HG03521 (cell line): ENCODE results near the gene UNC5B.
"Not testable (repeated sequence)": the region's sequence is repeated elsewhere in the genome, so short reads cannot be mapped to it uniquely, and the experiment has no call there.

Experiments used
- ATAC-seq: cut with Tn5 transposase; IDR thresholded peaks from one replicate; pipeline ENCODE4 v1.9.1; 2021; ENCODE audit warnings: mild to moderate bottlenecking, moderate library complexity; ENCODE audit not compliant: unreplicated experiment

The UNC5B gene

DNA sequence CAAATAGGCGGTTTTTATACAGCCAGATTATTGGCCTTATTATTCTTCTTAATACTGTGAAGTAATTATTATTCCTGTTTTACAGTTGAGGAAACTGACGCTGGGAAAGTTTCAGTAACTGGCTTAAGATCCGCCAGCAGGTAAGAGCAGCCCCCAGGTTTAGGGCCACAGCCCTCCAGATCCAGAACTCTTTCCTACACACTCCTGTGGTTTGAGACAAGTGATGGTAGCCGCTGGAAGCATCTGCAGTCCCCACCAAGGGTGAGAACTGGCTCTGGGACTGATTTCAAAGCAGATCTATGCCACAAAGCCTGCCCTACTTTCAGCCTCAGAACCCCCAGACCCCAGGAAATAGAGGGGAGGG, 3.0 kb upstream of the UNC5B start:
- no peak for ATAC-seq

DNA sequence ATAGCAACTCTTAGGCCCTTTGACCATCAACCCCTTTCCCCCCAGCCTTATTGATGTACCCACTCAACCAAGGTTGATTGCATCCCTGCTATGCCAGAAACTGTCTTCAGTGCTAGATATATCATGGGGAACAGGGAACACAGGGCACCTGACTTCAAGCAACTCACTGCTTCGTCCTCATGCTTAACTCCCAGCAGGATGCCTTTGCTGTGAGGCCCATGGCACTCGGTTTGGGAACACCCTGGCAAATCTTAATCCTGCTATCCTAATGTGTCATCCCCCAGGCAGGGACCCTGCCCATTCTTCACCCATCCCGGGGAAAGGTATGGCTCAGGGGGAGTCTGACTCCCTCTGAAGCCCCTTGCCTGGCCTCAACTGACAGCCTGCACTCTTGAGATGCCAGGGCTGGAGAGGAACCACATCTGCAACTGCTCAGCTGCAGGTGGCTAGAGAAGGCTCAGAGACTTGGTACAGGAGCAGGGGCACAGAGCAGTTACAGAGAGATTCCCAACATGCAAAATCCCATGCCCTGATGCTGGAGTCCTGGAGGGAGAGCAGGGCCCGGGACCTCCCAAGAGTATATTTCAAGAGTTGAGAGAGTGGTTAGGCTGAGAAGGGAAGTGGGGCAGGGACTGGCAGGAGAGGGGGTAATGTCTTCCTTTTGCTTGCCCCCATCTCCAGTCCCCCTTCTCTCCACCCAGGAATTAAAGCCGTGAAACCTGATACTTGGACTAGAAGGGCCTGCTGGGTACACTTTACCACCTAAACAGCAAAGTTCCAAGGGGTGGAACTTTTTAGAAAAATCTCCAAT, 2.4 kb upstream of the UNC5B start:
- ATAC-seq, result no peak

DNA sequence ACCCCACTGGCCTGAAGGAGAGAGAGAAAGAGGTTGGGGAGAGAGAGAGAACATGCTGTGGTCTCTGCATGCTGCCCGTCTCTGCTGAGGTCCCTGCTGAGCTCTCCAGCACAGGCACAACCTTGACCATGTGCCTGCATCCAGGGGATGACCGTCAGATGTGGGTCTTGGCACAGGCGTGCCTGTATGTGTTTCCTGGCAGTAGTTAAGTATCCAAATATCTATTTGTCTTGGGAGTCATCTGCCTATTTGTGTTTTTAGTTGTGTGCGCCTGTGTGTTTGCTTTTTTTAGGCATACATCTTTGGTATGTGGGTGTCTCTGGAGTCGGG, 1.9 kb upstream of the UNC5B start:
- ATAC-seq, result no peak

DNA sequence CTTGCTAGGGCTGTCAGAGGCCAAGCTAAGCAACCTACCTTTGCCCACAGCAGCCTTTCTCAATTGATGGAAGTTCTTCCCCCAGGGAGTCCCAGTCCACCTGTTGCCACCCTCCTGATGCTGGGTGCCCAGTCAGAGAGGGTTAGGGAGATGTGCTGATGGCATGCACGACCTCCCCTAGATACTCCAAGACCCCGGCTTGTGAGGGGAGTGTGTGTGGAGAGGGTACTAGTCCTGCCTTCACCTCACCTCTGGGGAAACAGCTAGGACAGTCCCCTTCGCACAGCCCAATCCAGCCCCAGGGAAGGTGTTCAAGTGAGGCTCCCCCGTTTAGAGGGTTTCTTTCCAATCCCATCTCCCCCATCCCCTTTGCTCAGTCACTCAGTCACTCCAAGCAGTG, 1.3 kb upstream of the UNC5B start:
- ATAC-seq, result no peak

DNA sequence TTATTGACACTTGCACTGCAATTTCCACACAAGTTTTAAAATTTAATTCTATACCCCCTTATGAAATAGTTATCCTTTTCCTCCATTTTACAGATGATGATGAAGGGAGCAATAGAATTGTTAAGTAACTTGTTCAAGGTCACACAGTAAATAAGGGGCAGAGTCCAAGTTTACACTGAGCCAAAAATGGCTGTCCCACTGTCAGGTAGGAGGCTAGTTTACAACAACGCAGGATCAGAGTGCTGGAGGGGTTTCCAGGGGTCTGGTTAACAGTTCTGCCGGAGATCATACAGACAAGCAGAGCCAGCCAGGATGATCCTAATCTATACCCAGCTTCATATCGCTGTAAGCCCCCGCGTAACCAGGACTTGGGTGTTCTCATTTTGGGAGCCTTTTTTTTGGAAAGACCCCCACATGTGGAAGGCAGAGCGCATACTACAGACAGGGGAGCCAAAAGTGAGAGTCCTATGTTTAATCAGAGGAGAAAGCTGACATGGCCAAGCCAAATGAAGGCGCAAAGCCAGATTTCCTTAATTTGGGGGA, 524 bp upstream of the UNC5B start:
- ATAC-seq, result no peak

DNA sequence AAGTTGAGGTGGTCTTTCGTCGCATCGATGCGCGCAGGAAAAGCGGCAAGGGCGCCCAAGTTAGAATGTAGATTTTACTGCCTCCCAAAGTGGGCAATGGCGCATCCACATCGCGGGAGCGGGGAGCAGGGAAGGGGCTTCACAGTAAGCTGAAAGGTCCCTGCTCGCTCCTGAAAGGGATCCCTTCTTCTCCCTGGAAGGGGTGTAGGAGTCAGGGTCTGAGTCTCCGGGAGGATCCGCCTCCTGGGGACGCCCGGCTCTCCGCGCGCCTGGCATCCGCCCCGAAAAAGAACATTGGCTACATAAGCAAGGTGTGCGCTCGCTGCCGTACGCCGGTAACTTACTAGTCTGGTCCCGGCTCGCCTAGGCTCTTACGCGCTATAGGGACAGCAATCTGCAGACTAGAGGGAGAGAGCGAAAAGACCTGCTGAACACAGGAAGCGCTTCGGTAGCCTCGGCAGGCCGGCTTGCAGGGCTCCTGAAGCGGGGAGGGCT, 804 bp downstream of the UNC5B start:
- ATAC-seq, result no peak

DNA sequence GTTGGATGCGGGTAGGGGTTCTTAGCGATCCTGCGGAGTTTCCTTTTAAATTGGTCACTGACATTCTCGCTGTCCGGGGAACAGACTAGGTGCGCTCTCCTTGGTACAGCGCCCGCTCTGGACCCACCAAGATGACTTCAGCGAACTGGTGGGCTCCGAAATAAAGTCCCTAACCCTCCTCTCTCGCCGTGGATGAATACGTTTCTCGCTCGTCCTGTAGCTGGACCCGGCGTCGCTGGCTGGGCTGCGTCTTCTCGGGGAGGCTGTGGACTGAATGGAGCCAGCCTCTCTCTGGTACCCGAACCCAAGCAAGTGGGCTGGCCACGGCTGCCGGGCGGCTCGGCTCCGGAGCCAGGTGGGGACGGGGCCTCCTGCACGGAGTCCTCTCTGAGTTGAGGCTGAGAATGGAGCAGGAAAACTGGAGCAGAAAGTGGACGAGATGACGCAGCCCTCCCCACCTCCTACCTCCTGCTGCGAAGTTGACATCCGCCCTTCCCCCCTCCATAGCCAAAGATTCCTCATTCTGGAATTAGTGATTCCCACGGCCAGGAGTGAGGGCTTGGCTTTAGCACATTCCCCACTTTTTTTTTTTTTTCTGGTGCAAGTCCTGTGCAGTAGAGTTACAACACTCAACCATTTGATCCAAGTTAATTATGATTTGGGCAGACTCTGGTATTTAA, 1.5 kb downstream of the UNC5B start:
- no peak for ATAC-seq

DNA sequence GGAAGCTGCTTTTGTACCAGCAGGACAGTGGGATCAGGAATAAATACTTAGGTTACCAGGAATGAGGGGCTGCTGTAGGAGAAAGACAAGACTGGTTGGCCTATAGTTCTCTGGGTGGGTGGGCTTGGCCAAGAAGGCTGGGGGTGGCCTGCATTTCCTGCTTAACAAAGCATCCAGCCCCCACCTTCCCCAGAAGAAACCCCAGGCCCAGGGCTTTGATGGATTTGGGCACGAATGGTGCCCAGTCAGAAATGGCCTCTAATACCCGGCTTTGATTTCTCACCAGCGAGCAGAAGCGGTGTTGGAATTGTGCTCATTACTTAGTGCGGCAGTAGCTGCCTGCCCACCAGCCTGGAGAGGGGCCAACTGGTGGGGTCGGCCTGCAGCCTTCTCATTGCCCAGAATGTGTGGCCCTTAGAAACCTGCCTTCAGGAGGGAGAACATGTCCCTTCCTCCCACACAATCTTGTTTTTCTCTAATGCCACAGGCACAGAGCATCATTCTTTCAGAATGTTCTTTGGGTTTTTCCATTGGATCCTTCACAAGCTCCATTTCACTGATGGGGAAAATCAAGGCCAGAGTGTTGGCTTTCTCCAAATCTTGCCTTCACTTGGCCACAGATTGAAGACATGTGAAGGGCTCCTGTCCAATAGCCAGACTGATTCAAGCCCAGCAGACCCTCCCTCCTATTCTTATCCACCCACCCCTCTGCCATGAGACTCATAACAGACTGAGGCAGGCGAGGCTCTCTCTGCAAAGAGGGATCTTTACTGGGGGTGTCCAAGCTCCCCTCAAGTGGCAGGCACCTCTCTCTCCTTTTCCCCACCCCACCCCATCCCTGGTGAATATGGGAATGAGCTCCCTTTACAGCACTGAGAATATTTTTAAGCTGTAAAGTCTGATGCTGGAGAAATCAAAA, 2.5 kb downstream of the UNC5B start:
- no peak for ATAC-seq

DNA sequence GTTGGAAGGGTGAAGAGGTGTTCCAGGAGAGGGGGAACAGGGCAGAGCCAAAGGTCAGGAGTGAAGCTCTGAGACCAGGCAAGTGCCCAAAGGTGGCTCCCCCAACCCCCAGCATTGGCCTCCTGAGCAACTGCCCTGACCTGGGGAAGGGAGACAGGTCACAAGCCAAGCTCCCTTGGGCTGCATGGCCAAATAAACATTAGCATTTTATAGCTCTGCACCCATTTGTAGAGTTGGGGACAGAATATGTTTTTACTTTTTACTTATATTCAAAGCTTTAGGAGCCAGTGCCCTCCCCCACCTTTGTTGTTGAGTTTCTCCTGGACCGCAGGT, 4.0 kb downstream of the UNC5B start:
- no peak for ATAC-seq

DNA sequence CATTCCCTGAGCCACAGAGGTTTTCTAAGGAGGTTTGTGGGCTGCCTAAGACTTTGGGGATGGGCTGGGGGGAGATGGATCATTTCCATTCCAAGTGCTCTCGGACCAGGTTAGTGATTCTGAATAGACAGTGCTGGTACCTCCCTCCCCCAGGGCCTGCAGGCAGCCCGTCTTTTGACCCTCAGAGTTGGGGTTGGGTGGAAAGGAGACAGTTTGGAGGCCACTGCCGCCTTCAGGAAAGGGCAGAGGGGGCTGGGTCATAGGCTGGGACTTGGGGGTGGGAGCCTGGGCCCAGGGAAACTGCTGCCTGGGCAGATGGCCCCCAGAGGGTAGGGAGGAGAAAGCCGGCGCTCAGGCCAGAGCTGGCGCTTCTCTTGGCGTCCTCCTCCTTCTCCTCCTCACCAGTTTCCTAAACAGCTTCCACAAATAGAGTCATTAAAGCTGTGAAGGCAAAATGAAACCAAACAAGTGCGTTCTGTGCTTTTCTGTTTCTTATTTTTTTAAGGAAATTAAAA, 4.4 kb downstream of the UNC5B start:
- ATAC-seq, result no peak

DNA sequence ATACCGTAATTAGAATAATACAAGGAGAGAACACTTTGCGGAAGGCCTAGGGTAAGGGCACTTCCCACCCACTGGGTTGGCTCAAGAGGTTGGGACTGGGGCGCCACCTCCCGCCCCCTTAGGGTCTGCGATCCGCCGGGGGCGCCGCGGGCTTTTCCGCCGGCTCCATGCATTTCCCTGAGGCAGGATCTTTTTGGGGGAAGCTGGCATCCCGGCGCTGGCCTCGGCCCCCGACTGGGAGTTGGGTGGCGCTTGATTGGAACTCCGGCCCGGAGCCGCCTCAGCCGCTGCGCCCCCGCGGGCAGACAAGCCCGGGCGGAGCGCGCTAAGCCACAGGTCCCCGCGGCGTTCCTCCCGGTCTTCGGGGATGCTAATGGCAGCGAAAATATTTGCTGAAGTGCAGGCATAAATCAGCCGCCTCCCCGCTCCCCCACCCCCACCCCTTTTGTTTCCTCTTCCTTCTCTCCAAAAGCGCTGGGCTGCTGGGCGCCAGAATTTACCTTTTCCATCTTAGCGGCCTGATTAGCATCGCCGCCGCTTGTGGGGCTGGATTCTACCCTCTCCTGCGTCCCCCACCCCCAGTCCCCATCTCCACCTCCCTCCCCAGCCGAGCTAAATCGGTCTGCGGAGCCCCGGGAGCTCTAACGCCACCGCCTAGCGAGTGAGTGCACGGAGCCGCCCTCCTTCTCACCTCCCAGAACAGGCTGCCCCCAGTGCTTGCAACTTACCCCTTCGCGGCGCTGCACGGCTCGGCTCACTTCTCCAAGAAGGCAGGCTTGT, 5.1 kb downstream of the UNC5B start:
- ATAC-seq, result no peak

DNA sequence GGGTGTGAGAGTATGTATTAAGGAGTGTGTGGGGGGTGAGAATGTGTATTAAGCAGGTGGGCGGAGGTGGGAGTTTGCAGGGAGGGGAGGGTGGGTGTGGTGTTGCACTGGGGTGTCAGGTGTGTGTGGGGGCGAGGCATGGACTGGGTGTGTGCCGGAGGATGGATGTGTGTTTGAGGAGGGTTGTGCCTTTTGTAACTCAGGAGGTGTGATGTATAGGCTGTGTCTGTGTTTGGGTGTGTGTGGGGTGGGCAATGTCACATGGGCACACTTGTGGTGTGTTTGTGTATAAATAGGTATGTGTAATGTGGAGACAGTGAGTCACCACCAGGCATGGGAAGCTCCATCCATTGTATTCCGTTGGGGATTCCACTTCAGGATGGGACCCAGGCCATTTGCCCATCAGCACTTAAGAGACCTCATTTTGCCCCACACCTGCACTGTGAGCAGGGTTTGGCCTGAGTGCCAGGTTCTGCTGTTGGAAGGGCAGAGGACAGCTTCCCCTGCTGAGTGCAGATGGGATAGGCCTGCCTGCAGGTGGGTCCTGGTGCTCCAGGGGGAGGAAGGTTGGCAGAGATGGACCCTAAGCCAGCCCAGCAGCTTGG, 5.8 kb downstream of the UNC5B start:
- ATAC-seq, result no peak

DNA sequence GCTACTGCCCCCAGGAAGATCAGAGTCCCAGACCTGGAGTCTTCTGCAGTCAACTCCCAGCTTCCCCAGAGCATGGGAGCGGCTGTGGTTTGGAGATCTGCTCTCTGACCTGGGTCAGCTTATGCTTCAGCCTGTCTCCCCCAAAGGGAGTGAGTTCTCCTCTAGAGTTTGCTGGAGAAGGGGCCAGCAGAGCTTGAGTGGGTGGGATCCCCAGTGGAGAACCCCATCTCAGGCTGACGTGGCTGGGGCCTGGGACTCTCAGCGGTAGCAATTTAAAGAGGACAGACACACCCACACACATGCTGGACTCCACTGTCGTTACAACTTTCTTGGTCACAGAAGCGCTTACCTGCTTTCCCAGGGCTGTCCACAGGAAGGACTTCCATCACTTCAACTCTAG, 6.3 kb downstream of the UNC5B start:
- no peak for ATAC-seq

DNA sequence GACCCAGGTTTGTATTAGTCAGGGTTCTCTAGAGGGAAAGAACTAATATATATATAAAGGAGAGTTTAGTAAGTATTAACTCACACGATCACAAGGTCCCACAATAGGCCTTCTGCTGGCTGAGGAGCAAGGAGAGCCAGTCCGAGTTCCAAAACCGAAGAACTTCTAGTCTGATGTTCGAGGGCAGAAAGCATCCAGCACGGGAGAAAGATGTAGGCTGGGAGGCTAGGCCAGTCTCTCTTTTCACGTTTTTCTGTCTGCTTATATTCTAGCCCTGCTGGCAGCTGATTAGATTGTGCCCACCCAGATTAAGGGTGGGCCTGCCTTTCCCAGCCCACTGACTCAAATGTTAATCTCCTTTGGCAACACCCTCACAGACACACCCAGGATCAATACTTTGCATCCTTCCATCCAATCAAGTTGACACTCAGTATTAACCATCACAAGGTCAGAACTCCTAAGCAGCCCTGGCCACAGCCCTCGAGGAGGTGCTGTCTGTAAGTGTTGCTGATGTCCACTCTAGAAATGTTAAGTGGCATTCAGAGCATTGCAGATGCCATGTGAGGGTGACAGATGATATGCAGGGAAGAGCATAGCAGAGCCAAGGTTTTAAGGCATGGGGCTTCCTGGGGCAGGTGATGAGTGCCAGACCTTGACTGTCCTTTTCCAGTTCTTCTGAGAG, 7.0 kb downstream of the UNC5B start:
- not testable (repeated sequence) for ATAC-seq

DNA sequence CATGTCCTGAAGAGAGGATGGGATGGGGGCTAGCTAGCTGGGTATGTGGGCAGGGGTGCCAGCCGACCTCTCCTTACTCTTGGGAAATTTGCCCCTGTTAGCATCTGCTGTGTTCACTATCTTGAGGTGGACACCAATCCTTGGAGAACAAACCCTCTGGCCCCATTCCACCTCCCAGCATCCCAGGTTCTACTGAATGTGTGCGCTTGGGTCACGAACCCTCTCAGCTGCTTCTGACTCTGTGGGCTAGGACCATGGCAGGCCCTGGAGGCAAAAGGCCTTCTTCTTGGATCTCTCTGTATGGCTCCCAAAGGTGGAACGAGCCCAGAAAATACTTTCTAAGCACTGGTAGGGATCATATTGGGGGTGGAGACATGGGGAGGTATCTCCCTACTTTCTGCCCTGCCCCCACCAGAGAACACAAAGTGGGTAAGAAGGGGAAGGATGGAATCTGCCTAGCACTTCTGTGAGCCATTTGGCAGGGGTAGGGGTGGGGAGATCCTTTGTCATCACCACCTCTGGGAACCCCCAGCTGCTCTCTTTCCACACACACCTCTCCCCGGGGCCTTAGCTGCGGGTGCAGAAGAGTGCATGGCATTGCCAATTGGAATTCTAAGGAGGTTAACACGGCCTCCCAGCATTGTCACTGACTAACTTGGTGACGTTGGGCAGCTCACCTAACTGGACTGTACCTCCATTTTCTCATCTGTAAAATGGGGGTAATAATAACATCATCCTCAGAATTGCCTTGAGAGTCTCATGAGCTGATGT, 7.7 kb downstream of the UNC5B start:
- no peak for ATAC-seq

DNA sequence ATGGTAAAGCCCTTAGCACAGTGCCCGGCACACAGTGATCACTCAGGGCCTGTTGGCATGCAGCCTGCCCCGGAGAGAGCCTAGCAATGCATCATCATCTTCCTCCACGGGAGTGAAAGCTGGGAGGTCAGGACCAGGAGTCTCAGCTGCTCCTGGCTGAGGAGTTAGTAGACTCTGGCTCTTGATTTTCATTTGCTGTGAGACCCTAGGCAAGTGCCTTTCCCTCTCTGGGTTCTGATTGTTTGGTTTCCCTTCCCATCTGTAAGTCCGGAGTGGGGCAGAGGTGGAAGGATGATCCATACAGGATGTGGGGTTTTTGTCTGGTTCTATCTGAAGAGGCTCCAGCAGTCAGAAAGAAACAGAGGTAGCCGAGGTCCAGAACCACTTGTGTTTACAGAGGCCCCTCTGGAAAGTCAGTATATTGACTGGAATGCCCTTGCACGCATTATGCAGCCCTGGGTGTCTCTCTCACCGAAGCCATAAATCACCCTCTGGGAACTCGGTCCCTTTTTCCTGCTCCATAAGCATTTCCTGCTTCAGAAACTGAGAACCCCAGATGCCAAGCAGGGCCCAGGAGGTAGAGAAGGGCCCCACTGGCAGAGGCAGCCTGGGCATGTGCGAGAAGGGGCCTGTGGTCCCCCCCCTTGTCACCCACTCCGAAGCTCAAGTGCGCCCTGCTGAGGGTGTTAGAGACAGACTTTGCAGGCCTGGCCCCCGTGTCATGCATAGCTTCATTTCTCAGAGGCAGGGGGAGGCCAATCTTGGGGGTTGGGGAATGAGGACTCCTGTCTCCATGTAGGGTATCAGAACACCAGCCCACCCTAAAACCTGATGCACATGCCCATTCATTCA, 8.5 kb downstream of the UNC5B start:
- ATAC-seq, result no peak

DNA sequence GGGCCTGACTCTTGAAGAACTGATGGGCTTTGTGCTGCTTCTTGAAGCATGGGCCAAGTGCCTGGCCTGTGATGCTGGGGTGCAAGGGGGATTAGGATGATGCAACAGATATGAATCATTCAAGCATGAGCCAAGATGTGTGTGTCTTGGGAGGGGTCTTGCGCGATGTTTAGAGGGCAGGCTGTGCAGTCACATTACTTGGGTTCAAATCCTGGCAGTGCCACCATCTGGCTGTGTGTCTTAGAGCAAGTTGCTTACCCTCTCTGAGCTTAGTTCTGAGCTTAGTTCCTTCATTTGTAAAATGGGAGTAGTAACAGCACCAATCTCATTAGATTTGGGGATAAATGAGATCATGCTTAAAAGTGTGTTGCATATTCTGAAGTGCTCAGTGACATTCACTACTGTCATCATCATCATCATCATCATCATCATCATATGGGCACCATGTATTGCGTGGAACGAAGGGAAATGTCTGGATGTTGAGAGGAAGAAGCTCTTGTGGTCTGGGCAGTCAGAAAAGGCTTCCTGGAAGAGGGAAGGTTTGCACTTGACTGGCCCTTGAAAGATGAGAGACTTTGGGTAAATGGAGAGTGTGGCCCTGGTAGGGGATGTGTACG, 9.3 kb downstream of the UNC5B start:
- no peak for ATAC-seq
